ENCODE measurements around the gene POR. TPM values are rescaled to one million over a fixed set of nuclear protein-coding genes. Genes with fewer than 3 reads are reported as not detected.
"Not testable (repeated sequence)": the region's sequence is repeated elsewhere in the genome, so short reads cannot be mapped to it uniquely, and the experiment has no call there.

Gene POR
- total and polyA plus RNA-seq, 8 donors = 41.4 to 210 (median 52.1) TPM

- Histone ChIP-seq H3K27me3 (no peaks in the 10 kb centered on the region), H3K4me3 (no peak overlapping the region), H3K36me3 (peaks cover 0 to 53% of the 10 kb centered on the region in 2 donors), H3K9me3 (no peaks in the 10 kb centered on the region), H3K4me1 (peaks cover 0 to 15% of the 10 kb centered on the region in 2 donors), H3K27ac (no peak overlapping the region)
- TF ChIP-seq, protein P1, sequence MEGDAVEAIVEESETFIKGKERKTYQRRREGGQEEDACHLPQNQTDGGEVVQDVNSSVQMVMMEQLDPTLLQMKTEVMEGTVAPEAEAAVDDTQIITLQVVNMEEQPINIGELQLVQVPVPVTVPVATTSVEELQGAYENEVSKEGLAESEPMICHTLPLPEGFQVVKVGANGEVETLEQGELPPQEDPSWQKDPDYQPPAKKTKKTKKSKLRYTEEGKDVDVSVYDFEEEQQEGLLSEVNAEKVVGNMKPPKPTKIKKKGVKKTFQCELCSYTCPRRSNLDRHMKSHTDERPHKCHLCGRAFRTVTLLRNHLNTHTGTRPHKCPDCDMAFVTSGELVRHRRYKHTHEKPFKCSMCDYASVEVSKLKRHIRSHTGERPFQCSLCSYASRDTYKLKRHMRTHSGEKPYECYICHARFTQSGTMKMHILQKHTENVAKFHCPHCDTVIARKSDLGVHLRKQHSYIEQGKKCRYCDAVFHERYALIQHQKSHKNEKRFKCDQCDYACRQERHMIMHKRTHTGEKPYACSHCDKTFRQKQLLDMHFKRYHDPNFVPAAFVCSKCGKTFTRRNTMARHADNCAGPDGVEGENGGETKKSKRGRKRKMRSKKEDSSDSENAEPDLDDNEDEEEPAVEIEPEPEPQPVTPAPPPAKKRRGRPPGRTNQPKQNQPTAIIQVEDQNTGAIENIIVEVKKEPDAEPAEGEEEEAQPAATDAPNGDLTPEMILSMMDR (IDR thresholded peaks at IDR 0.05) = no peak
- ATAC-seq = no peak
- DNase-seq = no peak
- intact Hi-C loops (cut with DNase I) = no loop called here
These were observed 101.4 kb downstream of the POR start for GRCh38 chr7:76016191-76016947.

- H3K4me3 ChIP-seq; H3K27ac ChIP-seq; ATAC-seq; intact Hi-C loops (cut with DNase I); H3K9me3 ChIP-seq; H3K27me3 ChIP-seq; DNase-seq: not testable (repeated sequence)
- Histone ChIP-seq H3K36me3 (peaks cover 0 to 46% of the 10 kb centered on the region in 2 donors), H3K4me1 (peaks cover 0 to 23% of the 10 kb centered on the region in 2 donors)
These were observed 103.6 kb downstream of the POR start for GRCh38 chr7:76018520-76018919.

DNA sequence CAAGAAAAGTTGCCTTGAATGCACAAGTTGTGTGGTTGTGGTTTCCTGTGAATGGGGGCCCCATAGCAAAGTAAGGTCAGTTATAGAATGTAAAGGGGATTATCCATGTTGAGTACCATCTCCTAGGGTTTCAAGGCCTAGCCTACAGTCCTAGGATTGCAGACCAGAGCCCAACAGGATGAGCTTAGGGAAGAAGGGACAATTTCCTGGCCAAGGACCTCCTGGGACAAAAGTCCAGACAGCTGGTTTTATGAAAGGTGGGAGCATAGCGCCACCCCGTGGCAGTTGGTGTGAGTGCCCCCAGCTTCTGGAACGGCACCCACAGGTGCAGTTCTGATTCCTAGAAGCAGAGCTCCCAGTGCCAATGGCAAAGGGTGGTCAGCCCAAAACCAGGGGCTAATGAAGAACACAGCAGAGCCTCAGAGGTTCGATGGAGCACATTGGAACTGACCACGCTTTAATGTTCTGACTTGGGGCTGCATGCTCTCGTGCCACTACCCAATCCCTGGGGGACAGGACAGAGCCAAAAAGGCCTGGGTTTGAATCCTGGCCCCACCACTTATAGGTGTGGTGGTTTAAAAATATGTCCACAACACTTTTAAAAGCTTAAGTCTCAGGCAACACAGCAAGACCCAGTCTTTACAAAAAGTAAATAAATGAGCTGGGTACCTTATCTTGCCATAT lies 105.2 kb downstream of the POR start:
- Histone ChIP-seq H3K9me3 (no peaks in the 10 kb centered on the region), H3K27ac (no peak overlapping the region), H3K36me3 (peaks cover 0 to 45% of the 10 kb centered on the region in 2 donors), H3K4me3 (no peak overlapping the region), H3K4me1 (peaks cover 0 to 23% of the 10 kb centered on the region in 2 donors), H3K27me3 (no peaks in the 10 kb centered on the region)
- ATAC-seq = peak; percentile 90
- DNase-seq = peak; percentile 39 to 92 (median 70)
- intact Hi-C loops (cut with DNase I) = loop anchor here in 1 of 2 donors (5.0 kb wide), 1 partner anchor 153 kb away; no protein-coding TSS in a partner anchor
- TF ChIP-seq, protein P1 (IDR thresholded peaks at IDR 0.05) = peak; percentile 81 to 95

- Histone ChIP-seq H3K4me1 (peaks cover 0 to 23% of the 10 kb centered on the region in 2 donors), H3K27me3 (no peaks in the 10 kb centered on the region), H3K9me3 (no peaks in the 10 kb centered on the region), H3K4me3 (no peak overlapping the region), H3K27ac (peak overlapping the region in 1 of 2 donors; percentile 51), H3K36me3 (peaks cover 0 to 52% of the 10 kb centered on the region in 2 donors)
- ATAC-seq (no peak), DNase-seq (no peak)
- TF ChIP-seq, protein P1 (IDR thresholded peaks at IDR 0.05) = no peak
- intact Hi-C loops (cut with DNase I) = loop anchor here in 1 of 2 donors (5.0 kb wide), 1 partner anchor 155 kb away; no protein-coding TSS in a partner anchor
These were observed 107.2 kb downstream of the POR start for GRCh38 chr7:76022026-76022780.

DNA sequence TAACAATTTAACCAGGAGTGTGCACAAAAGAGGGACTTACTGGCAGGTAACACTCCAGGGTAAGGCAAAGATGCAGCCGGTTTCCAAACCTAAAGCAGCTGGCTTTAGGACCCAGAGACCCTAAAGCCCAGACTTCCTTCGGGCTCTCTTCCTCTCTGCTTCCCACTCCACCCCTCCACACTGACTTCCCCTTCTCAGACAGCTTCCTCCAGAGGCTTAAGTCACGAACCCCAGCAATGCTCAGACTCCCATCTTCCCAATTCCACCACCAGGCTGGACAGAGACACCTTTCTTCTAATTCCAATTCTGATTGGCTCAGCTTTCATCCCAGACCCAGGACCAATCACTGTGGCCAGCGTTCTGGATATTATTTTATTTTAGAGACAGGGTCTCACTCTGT lies 108.0 kb downstream of the POR start:
- peak; percentile 80 for ATAC-seq
- Histone ChIP-seq H3K9me3 (no peaks in the 10 kb centered on the region), H3K27me3 (no peaks in the 10 kb centered on the region), H3K27ac (peak overlapping the region in 1 of 2 donors; percentile 51), H3K36me3 (peaks cover 0 to 56% of the 10 kb centered on the region in 2 donors), H3K4me3 (no peak overlapping the region), H3K4me1 (peaks cover 0 to 23% of the 10 kb centered on the region in 2 donors)
- TF ChIP-seq, protein P1 (IDR thresholded peaks at IDR 0.05) = no peak
- intact Hi-C loops (cut with DNase I) = loop anchor here in 1 of 2 donors (5.0 kb wide), 1 partner anchor 156 kb away; no protein-coding TSS in a partner anchor
- peak in 1 of 4 donors; percentile 38 for DNase-seq

DNA sequence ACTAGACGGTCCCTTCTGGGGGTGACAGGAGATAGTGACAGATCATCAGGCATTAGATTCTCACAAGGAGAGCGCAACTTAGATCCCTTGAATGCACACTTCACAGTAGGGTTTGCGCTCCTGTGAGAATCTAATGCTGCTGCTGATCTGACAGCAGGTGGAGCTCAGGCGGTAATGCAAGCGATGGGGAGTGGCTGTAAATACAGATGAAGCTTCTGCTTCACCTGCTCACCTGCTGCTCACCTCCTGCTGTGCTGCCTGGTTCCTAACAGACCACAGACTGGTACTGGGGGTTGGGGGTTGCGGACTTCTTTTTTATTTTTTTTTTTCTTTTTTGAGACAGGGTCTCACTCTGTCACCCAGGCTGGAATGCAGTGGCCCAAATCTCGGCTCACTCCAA lies 114.7 kb downstream of the POR start:
- ATAC-seq; intact Hi-C loops (cut with DNase I); H3K4me1 ChIP-seq: not testable (repeated sequence)

More for the DNA sequence above, 114.7 kb downstream of the POR start:
- H3K27me3 ChIP-seq, DNase-seq, H3K27ac ChIP-seq, H3K4me3 ChIP-seq, H3K9me3 ChIP-seq: not testable (repeated sequence)
- H3K36me3 ChIP-seq = peaks cover 0 to 47% of the 10 kb centered on the region in 2 donors

Data from left lung (tissue), 10 donors.